Measurements from ENCODE around the gene E2F7. TPM values are rescaled to one million over a fixed set of nuclear protein-coding genes. Genes with fewer than 3 reads are reported as not detected.

Gene E2F7
- total RNA-seq, 1 donor from 2014 or later: 1.2 TPM

Other genes starting within 250 kb of the E2F7 start
- 298 TPM for gene CSRP2, start 186.6 kb downstream of the E2F7 start, total RNA-seq

Measured in frontal cortex (tissue), 1 donor.